ENCODE measurements around the gene MACROD1. TPM values are rescaled to one million over a fixed set of nuclear protein-coding genes. Genes with fewer than 3 reads are reported as not detected.

MACROD1 gene
- total and polyA plus RNA-seq, 2 of the 13 experiments (the other 11 are each of a cell fraction or from before 2014, with no cell fraction given) = 23.1 to 34.5 TPM

- intact Hi-C loops (cut with micrococcal nuclease; ENCODE audit: unreplicated experiment) (no loop called here), in situ Hi-C loops (cut with HindIII; ENCODE audit: extremely low pct_ligation_motif_present, low pct_unique_long_range_greater_than_20kb) (loop anchor here (10.0 kb wide), 1 partner anchor 305 kb away; the partner anchor contains the start of gene MARK2)
- Histone ChIP-seq H2AFZ (ENCODE audit: low read length) (no peak overlapping the region), H3K4me2 (ENCODE audit: low read depth, low read length) (no peak overlapping the region), H3K79me2 (ENCODE audit: insufficient read depth, low read length) (no peaks in the 10 kb centered on the region), H3K4me1 (ENCODE audit: insufficient read depth, low read length) (no peaks in the 10 kb centered on the region), H4K20me1 (ENCODE audit: insufficient read depth, low read length) (no peaks in the 10 kb centered on the region; the same call in 1 of the 2 replicates), H3K9ac (ENCODE audit: insufficient read depth, low read depth, low read length) (no peak overlapping the region), H3K27ac (ENCODE audit: extremely low read length, insufficient read depth, low read length) (no peak overlapping the region), H3K9me3 (ENCODE audit: low read length) (no peaks in the 10 kb centered on the region), H3K4me3 (replicated peaks in 1 of 3; ENCODE audit: insufficient read depth in 1 of 3, low read depth in 2 of 3, low read length in 3 of 3) (no peak overlapping the region), H3K36me3 (replicated peaks in 1 of 2; ENCODE audit: control insufficient read depth in 1 of 2, insufficient read depth in 2 of 2, low read length in 2 of 2) (peaks cover 0 to 1% of the 10 kb centered on the region in 2 experiments; a peak in 3 of 5 replicates), H3K27me3 (ENCODE audit: control insufficient read depth in 1 of 2, insufficient read depth in 2 of 2, low read length in 2 of 2) (no peaks in the 10 kb centered on the region)
- 91% methylated on average over 4 of the region's 8 CpGs for WGBS (ENCODE audit: low lambda C conversion rate)
- no peak for DNase-seq (ENCODE audit: low spot score)
- no peak for FAIRE-seq
- BruUV-seq (replicated peaks) = no TSS peak
- TF ChIP-seq MAFF (IDR thresholded peaks at IDR 0.05; ENCODE audit: low read depth, low read length) (no peak), FOXJ3 (CRISPR knock-in tag; IDR thresholded peaks at IDR 0.05; ENCODE audit: borderline replicate concordance) (no peak), MIER3 (CRISPR knock-in tag; IDR thresholded peaks at IDR 0.05; ENCODE audit: borderline replicate concordance) (no peak), ONECUT2 (CRISPR knock-in tag; IDR thresholded peaks at IDR 0.05) (no peak), HOXA3 (CRISPR knock-in tag; IDR thresholded peaks at IDR 0.05) (no peak), RXRB (CRISPR knock-in tag; IDR thresholded peaks at IDR 0.05; ENCODE audit: borderline replicate concordance) (no peak), THAP9 (CRISPR knock-in tag; IDR thresholded peaks at IDR 0.05; ENCODE audit: borderline replicate concordance) (no peak), ZNF224 (CRISPR knock-in tag; IDR thresholded peaks at IDR 0.05) (no peak), MYC (CRISPR knock-in tag; IDR thresholded peaks at IDR 0.05; ENCODE audit: borderline replicate concordance) (no peak), ZNF781 (CRISPR knock-in tag; IDR thresholded peaks at IDR 0.05; ENCODE audit: borderline replicate concordance, not compliant biosample characterization) (no peak), CCAR2 (optimal IDR thresholded peaks at IDR 0.05; ENCODE audit: low read depth, low read length) (no peak), ZNF496 (CRISPR knock-in tag; IDR thresholded peaks at IDR 0.05; ENCODE audit: insufficient replicate concordance) (no peak), HNRNPK (IDR thresholded peaks at IDR 0.05; ENCODE audit: low read depth, low read length, poor library complexity, severe bottlenecking) (no peak), ZNF513 (CRISPR knock-in tag; conservative IDR thresholded peaks at IDR 0.05) (no peak), KLF9 (CRISPR knock-in tag; IDR thresholded peaks at IDR 0.05; ENCODE audit: low read depth) (no peak), RAD21 (CRISPR knock-in tag; IDR thresholded peaks at IDR 0.05) (no peak)
- ChIA-PET CTCF (ENCODE audit: low intra/inter-chr PET ratio, low total read pairs) (no interaction called here), POLR2A (no interaction called here)
- no peak for ATAC-seq
Measured at GRCh38 chr11:64140082-64140481, 25.8 kb downstream of the MACROD1 start.

Data from HepG2 (cell line).